Stimulated activated naive CD4-positive, alpha-beta T cell treated with Interleukin-2 at 50 U/mL for 16 hours (primary cell): ENCODE measurements around the gene UBB.
A peak's percentile ranks its signal among the peaks of the same experiment; 100 is the strongest.

Source experiments
- DNase-seq: peaks from one replicate; lab custom pipeline; 2025; lab: John Stamatoyannopoulos, UW

Gene UBB

DNA sequence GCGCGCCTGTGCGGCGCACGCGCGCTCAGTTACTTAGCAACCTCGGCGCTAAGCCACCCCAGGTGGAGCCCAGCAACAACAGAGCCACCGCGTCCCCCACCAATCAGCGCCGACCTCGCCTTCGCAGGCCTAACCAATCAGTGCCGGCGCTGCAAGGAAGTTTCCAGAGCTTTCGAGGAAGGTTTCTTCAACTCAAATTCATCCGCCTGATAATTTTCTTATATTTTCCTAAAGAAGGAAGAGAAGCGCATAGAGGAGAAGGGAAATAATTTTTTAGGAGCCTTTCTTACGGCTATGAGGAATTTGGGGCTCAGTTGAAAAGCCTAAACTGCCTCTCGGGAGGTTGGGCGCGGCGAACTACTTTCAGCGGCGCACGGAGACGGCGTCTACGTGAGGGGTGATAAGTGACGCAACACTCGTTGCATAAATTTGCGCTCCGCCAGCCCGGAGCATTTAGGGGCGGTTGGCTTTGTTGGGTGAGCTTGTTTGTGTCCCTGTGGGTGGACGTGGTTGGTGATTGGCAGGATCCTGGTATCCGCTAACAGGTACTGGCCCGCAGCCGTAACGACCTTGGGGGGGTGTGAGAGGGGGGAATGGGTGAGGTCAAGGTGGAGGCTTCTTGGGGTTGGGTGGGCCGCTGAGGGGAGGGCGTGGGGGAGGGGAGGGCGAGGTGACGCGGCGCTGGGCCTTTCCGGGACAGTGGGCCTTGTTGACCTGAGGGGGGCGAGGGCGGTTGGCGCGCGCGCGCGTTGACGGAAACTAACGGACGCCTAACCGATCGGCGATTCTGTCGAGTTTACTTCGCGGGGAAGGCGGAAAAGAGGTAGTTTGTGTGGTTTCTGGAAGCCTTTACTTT is at the start of gene UBB:
UBB (plus strand) TSS at position 452 of the 856 bp plus-strand sequence. CDS start 817 bp downstream, outside the sequence.
- DNase-seq: peak; percentile 95

DNA sequence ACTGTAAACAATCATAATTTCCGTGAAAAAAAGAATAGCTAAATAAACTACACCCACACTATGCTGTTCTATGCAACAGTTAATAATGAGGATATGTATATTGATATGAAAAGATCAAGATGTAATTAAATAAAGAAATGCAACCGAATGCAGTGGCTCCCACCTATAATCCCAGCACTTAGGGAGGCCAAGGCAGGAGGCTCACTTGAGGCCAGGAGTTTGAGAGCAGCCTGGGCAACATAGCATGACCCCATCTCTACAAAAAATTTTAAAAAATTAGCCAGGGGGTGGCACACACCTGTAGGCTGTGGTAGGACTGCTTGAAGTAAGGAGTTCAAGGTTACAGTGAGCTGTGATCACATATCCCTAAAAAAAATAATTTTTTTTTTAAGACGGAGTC is 42.5 kb upstream of the UBB start:
- no peak for DNase-seq

DNA sequence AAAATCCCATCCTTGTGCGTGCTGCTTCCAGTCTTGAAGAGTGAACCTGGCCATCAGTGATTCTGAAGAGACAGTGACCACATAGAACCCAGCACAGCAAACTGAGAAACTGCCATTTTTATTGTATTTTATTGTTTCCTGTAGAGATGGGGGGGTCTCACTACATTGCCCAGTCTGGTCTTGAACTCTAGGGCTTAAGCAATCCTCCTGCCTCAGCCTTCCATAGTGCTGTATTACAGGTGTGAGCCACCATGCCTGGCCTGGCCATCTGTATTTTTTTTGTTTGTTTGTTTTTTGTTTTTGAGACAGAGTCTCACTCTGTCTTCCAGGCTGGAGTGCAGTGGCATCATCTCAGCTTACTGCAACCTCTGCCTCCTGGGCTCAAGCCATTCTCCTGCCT is 41.5 kb upstream of the UBB start:
- no peak for DNase-seq

DNA sequence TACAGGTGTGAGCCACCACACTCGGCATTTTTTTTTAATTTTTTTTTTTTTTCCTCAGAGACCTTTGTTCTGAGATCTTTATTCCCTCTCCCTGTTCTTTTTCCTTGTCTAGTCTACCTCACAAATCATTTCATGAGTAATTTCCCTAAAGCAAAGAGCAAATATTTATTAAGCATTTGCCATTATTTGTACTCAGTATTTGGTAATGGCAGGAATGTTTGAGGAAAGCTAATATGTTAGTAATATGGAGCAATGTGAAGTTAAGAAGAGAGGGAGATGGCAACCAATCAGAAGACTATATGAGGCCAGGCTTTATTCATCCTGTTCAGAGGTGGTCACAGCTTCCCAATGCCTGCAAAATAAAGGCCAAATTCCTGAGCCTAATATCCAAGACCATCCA is 40.9 kb upstream of the UBB start:
- no peak for DNase-seq

DNA sequence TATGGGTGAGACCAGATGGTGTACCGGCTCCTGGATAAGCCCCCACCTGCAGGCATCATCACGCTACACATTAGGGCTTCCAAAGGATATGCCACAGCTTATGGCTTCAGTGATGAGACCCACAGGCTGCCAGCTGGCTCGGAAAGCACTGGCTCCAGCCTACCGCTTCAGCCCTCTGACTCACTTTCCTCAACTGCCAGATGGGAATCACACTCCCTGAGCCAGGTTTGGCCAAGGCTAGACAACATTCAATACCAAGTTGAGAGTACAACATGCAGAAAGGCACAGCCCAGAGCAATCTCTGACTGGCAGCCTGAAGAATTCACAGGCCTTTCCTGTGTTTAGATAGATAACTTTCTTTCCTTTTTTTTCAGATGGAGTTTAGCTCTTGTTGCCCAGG is 37.9 kb upstream of the UBB start:
- no peak for DNase-seq

DNA sequence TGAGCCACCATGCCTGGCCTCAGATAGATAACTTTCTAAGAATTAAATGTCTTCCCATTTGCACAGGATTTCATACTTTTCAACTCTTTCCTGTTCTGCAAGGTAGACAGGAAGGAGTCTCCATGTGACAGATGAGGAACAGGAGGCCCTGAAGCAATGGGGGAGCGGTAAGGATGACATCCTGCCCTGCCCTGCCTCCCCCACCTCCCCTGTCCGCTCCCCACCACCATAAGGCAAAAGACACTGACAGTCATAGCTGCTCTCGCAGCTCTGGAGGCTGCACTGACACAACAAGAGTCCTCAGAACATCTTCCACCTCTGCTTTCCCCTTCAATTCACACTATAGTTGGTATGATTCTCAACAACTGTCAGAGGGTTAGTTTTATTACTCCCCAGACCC is 37.3 kb upstream of the UBB start:
- DNase-seq: no peak

DNA sequence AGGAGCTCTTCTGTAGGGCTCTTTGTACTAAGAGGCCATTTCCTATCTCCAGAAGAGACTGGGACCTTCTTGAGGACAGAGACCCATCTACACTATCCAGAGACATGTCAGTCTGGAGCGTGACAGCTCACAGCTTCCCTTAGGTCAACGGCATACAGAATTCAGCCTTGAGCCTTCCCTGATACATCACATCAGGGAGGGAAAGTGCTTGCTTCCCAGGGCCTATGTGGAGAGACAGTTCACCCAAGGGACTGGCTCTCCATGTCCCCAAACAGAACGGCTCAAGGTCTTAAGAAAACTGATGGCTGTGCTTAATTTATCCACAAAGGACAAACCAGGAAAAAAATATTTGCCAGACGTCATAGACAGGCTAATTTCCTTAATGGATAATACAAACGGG is 35.3 kb upstream of the UBB start:
- DNase-seq: no peak

DNA sequence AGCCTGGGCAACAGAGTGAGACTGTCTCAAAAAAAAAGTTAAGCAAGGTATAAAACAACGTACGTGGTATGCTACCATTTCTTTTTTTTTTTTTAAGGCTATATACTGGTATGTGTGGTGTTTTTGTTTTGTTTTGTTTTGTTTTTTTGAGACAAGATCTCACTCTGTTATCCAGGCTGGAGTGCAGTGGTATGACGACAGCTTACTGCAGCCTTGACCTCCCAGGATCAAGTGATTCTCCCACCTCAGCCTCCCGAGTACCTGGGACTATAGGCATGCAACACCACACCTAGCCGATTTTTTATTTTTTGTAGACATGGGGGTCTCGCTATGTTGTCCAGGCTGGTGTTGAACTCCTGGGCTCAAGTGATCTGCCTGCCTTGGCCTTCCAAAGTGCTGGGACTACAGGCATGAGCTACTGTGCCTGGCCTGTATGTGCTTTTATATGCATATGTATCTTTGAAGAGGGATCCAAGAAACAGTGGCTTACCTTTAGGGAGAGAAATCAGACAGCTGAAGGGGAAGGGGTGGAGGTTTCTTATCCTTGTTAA is 34.1 kb upstream of the UBB start:
- DNase-seq: no peak

DNA sequence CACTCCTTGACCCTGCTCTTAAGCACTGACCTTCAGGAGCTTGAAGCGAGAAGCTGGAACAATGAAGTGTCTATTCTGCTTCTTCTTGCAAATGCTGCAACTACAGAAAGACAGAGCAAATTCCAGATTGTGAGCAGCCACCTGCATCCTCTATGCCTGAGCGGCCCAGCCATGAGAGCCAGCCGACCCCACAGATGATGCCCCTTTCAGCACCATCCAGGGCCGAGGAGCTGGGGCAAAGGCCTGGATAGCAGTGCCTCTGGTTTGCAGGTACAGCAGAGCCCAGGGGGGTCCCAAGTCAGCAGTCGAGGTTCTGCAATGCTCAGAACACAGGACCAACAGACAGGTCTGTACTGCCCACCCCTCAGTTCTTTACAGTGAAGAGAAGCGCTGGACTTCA is 32.3 kb upstream of the UBB start:
- DNase-seq: no peak

DNA sequence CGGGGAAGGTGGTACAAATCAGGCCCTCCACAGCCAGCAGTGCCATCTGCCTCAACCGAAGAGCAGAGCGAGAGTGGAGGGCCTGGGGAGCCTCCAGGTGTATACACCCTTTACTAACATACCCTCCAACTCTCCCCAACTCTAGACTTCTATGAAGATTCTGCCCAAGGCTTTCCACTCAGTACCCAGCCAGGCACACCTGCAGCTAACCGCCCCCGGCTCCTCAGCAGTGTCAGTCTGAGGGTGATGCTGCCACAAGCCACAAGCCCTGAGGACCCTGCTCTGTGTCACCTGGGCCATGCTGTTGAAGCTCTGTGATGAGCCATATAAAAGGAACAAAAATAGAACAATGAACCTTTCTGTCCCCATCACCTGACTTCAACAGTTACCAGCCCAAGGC is 31.5 kb upstream of the UBB start:
- no peak for DNase-seq

DNA sequence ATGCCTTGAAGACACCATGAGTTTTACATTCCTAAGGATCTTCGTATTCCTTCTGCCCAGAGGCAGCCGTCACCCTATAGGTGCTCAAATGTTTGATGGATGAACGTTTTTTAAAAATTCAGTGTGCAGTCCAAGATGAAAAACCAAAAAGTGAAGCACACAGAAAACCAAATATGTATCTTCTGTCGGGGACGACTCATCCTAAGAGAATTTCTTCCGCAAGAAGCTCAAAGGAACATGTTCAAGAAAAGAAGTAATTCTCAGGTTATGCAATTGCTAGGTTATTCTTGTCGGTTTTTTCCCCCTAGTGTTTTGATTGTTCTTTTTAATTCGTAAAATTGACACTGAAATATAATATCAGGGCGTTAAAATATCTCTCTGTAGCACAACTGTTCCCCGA is 29.1 kb upstream of the UBB start:
- no peak for DNase-seq

DNA sequence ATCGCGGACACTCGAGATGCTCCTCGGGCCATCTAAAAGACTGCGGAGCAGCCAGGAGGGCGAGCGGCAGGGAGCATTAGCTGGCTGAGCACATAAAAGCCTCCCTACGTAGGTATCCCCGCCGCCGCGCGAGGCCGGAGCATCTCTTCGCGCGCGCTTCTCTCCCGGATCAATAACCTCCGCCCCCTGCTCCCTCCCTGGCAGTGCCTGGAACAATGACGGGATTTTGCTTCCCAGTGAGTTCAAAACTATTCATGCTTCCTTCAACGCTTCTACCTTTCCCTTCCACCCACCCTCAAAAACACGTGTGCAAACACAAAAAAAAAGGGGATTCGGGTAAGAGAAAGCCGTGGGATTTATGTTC is 28.6 kb upstream of the UBB start:
- peak; percentile 3 for DNase-seq

DNA sequence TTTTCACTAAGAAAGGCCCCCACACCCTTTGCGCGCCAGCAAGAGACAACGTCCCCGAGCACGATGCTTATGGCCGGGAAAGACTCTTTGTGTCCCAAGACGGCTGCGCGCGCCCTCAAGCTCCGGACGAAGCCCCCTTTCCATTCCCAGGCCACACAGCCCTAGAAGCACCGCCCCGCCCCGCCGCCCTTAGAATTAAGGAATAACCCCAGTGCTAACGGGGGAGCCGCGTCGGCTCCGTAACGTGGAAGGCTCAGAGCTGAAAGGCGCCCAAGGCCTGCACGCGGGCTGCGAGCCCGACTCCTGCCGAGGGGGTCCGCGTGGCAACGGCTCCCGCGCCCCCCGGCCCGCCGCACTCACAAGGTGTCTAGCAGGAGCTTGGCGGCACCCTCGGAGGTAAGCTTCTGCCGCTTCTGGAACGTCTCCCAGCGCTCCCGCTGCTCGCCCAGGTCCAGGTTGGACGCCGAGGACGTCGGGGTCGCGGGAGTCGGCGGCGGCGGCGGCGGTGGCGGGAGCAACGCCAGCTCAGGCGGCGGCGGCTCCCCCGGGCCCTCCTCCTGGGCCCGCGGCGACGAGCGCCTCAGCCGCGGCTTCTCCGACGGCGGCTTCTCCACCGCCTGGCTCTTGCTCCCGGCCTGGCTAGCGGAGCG is 28.1 kb upstream of the UBB start:
- DNase-seq: peak; percentile 21

DNA sequence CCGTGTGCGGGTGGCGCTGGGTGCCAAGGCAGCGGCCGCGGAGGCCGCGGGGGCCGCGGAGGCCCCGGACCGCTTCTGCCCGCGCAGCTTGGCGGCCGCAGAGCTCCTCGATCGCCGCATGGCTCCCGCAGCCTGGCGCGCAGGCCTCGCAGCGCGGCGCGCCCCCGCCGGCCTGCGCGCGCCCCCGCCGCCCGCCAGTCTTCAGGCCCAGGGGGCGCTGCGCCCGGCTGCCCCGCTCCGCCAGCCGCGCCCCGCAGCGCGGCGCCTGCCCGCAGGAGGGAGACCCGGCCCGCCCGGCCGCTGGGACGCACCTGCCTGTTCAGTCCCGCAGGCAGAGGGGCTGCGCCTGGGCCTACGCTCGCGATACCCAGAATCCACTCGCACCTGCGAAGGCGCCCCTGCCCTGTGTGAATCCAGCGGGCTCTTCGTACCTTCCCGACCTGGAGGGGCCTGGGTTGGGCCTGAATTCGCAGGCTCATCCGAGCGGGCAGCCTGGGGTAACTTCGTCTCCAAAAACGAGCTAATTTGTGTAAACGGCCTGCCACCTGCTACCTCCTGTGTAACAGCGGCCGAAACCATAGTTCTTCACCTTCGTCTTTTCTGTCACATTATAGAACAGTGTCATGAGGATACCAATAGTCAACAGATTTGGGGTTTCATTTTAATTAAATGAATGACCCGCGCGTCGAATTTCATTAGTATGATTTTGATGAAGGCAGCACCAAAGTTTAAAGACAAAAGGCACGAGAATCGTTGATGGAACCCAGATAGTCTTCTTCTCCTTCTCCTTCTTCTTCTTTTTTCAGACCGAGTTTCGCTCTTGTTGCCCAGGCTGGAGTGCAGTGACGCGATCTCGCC is 27.3 kb upstream of the UBB start, which contains the start of gene CENPV:
CENPV (minus strand) TSS at position 153 of the 858 bp plus-strand sequence; CDS start at position 120, 33 bp downstream.
- DNase-seq: peak; percentile 41

DNA sequence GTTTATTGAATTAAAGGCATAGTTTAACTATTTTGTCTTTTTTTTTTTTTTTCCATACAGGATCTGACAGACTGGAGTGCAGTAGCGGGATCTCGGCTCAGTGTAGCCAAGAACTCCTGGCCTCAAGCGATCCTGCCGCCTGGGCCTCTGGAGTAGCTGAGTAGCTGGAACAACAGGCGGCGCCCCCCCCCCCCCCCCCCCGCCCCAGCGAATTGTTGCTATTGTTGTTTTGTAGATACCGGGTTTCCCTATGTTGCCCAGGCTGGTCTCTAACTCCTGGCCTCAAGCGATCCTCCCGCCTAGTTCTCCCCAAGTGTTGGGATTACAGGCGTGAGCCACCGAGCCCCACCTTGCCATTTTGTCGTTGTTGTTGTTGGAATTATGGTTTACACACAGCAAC is 26.3 kb upstream of the UBB start:
- no peak for DNase-seq

DNA sequence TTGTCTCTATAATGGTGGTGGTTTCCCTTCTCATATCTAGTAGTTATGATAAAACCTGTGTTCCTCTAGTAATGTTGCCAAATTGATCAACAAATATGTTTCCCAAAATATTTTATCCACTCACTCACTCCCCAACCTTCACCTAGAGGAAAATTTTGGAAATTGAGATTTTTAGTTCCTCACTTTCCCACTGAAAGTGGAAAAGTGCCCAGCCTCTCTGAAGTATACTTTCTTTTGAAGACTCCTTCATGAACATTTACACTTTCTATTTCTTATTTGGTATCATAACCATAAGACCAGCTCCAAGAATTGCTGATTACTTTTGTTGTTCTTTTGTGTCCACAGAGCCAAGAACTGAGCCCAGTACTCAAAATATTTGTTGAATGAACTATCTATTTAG is 22.5 kb upstream of the UBB start:
- DNase-seq: no peak

DNA sequence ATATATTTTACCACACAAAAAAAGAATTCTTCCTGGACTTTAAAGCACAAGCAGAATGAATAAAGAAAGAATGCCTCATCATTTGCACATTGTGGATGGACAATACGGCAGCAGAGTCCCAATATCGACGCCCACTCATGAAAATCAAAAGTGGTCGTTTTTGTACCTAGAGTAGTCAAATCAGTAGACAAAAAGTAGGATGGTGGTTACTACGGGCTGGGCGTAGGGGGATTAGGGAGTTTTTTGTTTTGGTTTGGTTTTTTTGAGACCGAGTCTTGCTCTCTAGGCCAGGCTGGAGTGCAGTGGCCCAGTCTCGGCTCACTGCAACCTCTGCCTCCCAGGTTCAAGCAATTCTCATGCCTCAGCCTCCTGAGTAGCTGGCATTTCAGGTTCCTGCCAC is 19.0 kb upstream of the UBB start:
- peak; percentile 22 for DNase-seq

DNA sequence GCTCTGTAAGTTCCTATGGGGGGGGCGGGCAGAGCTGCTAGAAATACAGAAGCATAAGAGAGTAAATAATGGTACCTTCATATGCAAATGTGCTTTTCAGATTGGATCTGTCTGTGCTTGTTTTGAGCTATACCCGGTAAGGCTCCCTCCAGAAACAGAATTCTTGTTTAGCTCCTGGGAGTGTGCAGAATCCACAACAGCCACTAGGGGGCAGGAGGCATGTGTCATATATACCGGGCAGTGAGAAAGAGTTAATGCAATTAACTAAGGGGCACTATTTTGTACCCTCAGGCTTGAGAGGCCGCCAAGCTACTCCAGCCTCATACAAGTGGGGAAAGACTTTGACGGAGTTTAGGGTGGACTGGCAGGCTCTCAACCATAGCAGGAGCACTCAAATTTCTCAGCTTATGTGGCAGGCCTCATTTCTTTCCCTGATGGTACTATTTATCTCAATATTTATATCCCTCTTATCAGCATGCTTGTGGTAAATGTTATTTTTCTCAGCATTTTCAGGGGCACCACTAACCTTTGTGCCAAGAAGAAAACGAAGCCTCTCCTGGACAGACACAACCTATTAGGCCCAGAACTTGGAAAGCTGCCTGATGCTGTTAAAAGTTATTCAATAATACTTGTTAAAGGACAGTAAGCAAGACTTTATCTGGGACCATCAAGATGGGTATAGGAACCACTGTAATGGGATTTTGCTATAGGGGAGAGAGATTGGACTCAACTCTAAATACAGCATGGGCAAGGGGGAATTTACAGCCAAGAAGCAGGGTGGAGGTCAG is 16.9 kb upstream of the UBB start:
- DNase-seq: peak; percentile 64

DNA sequence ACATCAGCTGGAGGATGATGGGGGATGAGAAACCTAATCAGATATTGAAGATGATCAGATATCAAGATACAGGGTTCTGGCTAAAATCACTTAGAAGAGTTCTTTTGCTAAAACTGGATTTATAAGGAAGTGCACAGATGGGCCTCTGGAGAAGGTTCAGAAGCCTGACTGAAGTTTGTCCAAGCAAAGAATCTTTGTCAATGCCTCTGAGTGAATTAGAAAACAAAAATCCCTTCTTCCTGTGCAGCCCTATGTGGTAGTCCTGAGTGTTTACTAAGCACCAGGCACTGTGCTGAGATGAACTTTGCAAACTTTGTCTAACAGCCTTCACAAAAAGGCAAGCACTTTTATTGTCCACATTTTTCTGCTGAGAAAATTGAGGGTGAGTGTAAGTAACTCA is 16.3 kb upstream of the UBB start:
- no peak for DNase-seq

DNA sequence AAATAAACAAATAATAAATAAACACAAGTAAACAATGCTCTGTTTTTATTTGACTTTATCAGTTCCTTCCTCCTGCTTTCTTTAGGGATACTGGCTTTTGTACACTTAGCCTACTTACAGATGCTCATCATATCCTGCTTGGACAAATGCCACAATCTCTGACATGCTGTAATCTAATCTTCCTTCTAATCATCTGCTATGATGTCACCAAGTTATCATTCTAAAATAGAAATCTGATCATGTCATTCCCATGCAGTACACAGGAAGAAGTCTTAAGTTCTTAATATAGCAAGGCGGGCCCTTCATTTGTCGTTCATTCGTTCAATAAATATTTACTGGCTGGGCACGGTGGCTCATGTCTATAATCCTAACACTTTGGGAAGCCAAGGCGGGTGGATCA is 9.1 kb upstream of the UBB start:
- DNase-seq: no peak

DNA sequence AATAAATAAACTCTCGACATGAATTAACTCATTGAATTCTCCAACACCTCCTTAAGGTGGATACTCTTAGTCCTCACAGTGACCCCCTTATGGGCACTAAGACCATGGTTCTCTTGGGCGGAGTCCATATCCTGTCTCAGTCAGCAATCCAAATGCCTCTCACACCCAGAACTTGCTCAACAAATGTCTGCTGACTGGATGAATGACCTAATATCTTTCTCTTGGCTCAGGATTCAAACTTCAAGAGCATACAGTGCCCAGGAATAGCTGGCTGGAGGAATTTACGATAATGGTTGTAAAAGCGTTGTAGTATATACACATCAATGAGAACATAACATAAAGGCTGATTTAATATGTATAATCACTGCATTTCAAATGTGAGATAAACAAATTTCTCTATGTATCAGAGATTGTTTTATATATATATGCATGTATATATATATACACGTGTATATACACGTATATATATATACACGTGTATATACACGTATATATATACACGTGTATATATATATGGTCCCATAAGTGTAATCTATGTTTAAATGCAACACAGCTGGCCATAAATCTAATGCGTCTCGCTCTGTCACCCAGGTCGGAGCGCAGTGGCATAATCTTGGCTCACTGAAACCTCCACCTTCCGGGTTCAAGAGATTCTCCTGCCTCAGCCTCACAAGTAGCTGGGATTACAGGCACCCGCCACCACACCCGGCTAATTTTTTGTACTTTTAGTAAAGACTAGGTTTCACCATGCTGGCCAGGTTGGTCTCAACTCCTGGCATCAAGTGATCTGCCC is 6.5 kb upstream of the UBB start:
- DNase-seq: no peak
